GM23248 (cell line): ENCODE measurements around the gene KCNJ18. TPM values are rescaled to one million over a fixed set of nuclear protein-coding genes. Genes with fewer than 3 reads are reported as not detected.
"Not testable (repeated sequence)": the region's sequence is repeated elsewhere in the genome, so short reads cannot be mapped to it uniquely, and the experiment has no call there.

Source experiments
- DNase-seq: peaks from one replicate; pipeline ENCODE4 v3.0.0-alpha.2; 2015
- H2AFZ ChIP-seq: fragments of 200-600 bp; sonication (generic); 2 replicates; pipeline ENCODE4 v1.6.1; 2016; ENCODE audit warnings: antibody characterized with exemption
- H3F3A ChIP-seq: fragments of 200-600 bp; sonication (generic); 2 replicates; pipeline ENCODE4 v1.6.1; 2016; ENCODE audit warnings: mild to moderate bottlenecking, antibody characterized with exemption, mixed run types; ENCODE audit not compliant: insufficient read depth
- H3K27ac ChIP-seq: fragments of 200-600 bp; sonication (generic); 2 replicates; pipeline ENCODE4 v1.5.1; 2016; ENCODE audit warnings: mild to moderate bottlenecking
- H3K27me3 ChIP-seq: fragments of 200-600 bp; sonication (generic); replicated peaks from 2 replicates; pipeline ENCODE4 v1.6.1; 2016; ENCODE audit warnings: mild to moderate bottlenecking; ENCODE audit not compliant: insufficient read depth
- H3K36me3 ChIP-seq: fragments of 200-600 bp; sonication (generic); 2 replicates; pipeline ENCODE4 v1.6.1; 2016; ENCODE audit warnings: low read depth, mild to moderate bottlenecking
- H3K4me1 ChIP-seq: fragments of 200-600 bp; sonication (generic); 2 replicates; pipeline ENCODE4 v1.6.1; 2016; ENCODE audit warnings: mild to moderate bottlenecking; ENCODE audit not compliant: insufficient read depth
- H3K4me2 ChIP-seq: fragments of 200-600 bp; sonication (generic); one replicate; pipeline ENCODE4 v1.6.1; 2016; ENCODE audit warnings: mild to moderate bottlenecking; ENCODE audit not compliant: unreplicated experiment
- H3K4me3 ChIP-seq: fragments of 200-600 bp; sonication (generic); 2 replicates; pipeline ENCODE4 v1.5.1; 2016; ENCODE audit warnings: mild to moderate bottlenecking
- H3K79me2 ChIP-seq: fragments of 200-600 bp; sonication (generic); 2 replicates; pipeline ENCODE4 v1.6.1; 2016; ENCODE audit warnings: mild to moderate bottlenecking; ENCODE audit not compliant: insufficient read depth
- H3K9ac ChIP-seq: fragments of 200-600 bp; sonication (generic); 2 replicates; pipeline ENCODE4 v1.6.1; 2016; ENCODE audit warnings: mild to moderate bottlenecking
- H3K9me2 ChIP-seq: fragments of 200-600 bp; sonication (generic); 2 replicates; pipeline ENCODE4 v1.6.1; 2016; ENCODE audit warnings: mixed run types, mild to moderate bottlenecking, moderate library complexity; ENCODE audit not compliant: insufficient read depth
- H3K9me3 ChIP-seq: fragments of 200-600 bp; sonication (generic); one replicate; pipeline ENCODE4 v1.6.1; 2017; ENCODE audit warnings: low read depth
- H4K20me1 ChIP-seq: fragments of 200-600 bp; sonication (generic); 2 replicates; pipeline ENCODE4 v1.6.0; 2016; ENCODE audit not compliant: insufficient read depth
- WGBS, 2 experiments: methylation state at CpG; one replicate each; pipeline ENCODE4 v1.1.6; 2015 to 2017; ENCODE audit warnings: low lambda C conversion rate in 2 of 2, low coverage in 1 of 2; ENCODE audit errors: missing lambda C conversion rate in 2 of 2; 5-methylcytosine and 5-hydroxymethylcytosine counted together
- in situ Hi-C: fragments of 300-500 bp; cut with MboI; formaldehyde crosslinking; loops from 2 replicates; pipeline ENCODE4 v1.15.0; 2020
- polyA plus RNA-seq: library from polyadenylated mRNA; unstranded; fragments of >200 nt; fragmentation: Nextera tagmentation; extraction: Ambion mirVana; gene quantifications from 2 replicates; pipeline ENCODE4 v1.2.1, GENCODE V29; 2016
- total RNA-seq: library from RNA; depleted of rRNA; stranded (reverse); fragments of >200 nt; shearing (Covaris generic); gene quantifications from 2 replicates; pipeline ENCODE4 v1.2.3, GENCODE V29; 2014

Gene KCNJ18
- total and polyA plus RNA-seq, 2 experiments from 2014 or later = not detected

DNA sequence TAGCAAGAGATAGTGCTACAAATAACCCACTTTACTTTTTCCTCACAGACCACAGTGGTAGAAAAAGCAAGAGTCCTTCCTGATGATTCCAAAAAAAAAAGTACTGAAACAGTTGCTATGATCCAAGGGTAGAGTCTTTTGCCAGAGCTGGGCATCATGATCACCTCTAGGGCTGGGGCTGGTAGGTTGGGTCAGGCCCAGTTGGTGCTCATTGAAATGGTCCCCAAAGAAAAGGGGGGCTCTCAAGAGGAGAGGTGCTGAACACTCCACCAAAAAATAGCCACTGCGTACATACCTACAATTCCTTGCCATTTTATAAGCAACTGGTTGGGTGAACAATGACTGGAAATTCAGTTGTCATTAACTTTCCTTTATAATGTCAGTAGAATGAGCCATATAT is 30.9 kb upstream of the KCNJ18 start:
- H3K9me2 ChIP-seq, H3K4me3 ChIP-seq, in situ Hi-C loops, H3K9me3 ChIP-seq, DNase-seq, H3K36me3 ChIP-seq, H3K4me1 ChIP-seq, H3K27ac ChIP-seq, H4K20me1 ChIP-seq, H3F3A ChIP-seq, H3K4me2 ChIP-seq, H3K79me2 ChIP-seq, H3K27me3 ChIP-seq, H2AFZ ChIP-seq, H3K9ac ChIP-seq: not testable (repeated sequence)
- 58 to 64% methylated on average over 1 of the region's 1 CpG for WGBS, 2 experiments

DNA sequence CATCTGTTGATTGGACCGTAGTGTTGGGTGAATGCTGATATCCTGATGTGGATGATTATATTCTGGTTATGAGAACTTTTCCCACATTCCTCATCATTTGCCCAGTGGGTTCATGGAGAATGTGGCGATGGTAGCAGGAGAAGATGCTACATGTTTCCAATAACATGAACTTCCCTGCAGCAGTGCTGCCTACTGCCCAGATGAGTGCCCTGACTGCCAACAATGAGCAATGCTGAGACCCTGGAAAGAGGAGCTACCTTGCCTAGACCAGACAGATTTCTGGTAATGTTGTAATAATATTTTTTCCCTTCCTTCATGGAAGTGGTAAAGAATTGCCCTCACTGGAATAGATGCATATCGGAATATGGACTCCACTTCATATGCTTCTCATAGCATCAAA is 29.2 kb upstream of the KCNJ18 start:
- H3K36me3 ChIP-seq, H3K4me2 ChIP-seq, DNase-seq, H3K9ac ChIP-seq, H3F3A ChIP-seq, H2AFZ ChIP-seq, H3K9me2 ChIP-seq, H3K9me3 ChIP-seq, H3K27me3 ChIP-seq, H3K79me2 ChIP-seq, H3K27ac ChIP-seq, H4K20me1 ChIP-seq, H3K4me1 ChIP-seq, in situ Hi-C loops, H3K4me3 ChIP-seq: not testable (repeated sequence)
- 43 to 46% methylated on average over 3 of the region's 3 CpGs for WGBS, 2 experiments

DNA sequence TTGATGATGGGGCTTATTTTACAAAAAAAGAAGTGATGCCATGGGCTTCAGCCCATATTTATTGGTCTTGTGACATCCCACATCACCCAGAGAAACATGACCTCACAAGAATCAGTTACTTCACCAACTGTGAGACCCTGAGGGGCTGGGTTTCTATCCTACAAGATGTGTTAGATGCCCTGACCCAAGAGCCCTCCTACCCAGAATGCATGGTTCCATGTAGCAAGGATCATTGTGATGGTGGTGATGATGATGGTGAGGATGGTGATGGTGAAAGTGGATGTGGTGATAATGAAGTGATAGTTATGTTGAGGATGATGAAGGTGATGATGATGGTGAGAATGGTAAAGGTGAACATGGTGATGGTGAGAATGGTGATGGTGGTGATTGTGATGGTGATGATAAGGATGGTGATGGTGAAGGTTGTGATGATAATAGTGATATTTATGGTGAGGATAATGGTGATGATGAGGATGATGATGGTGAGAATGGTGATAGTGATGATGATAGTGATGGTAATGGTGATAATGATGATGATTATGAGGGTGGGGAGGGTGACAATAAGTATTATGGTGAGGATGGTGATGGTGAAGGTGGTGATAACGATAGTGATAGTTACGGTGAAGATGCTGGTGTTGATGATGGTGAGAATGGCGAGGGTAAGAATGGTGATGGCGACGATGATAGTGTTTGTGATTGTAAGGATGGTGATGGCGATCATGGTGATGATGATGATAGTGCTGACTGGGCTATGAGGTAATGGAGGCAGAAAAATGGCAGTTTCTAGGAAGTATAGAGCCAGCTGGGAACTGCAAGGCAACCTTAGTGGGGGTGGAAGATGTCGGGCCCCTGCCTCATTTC is 28.5 kb upstream of the KCNJ18 start:
- H4K20me1 ChIP-seq, H3K4me1 ChIP-seq, H3K9ac ChIP-seq, H3K79me2 ChIP-seq, H3K9me3 ChIP-seq, H3K4me3 ChIP-seq, H3K27me3 ChIP-seq, H3K27ac ChIP-seq, H2AFZ ChIP-seq, H3K4me2 ChIP-seq, H3F3A ChIP-seq, DNase-seq, H3K36me3 ChIP-seq, H3K9me2 ChIP-seq, in situ Hi-C loops: not testable (repeated sequence)
- 35 to 38% methylated on average over 7 of the region's 7 CpGs for WGBS, 2 experiments

DNA sequence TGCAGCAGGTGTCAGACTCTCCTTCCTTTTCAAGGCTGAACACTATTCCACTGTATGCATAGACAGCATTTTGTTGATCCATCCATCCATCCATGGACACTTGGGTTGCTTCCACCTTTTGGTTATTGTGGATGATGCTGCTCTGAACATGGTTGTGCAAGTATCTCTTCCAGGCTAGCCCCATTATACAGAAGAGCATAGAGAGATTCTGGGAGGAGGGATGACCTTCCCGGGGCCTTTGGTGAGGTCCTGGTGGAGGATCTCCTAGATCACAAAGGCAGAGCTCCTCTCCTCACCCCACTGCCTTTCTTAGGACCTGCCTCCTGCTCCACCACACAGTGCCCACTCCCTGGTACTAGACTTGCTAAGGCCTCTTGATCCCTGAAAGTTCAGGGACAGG is 27.2 kb upstream of the KCNJ18 start:
- 14 to 32% methylated on average over 1 of the region's 1 CpG for WGBS, 2 experiments
- H3K4me2 ChIP-seq, H3K9me2 ChIP-seq, H2AFZ ChIP-seq, H3K79me2 ChIP-seq, in situ Hi-C loops, H3K36me3 ChIP-seq, H4K20me1 ChIP-seq, H3K4me1 ChIP-seq, H3K9me3 ChIP-seq, H3F3A ChIP-seq, H3K9ac ChIP-seq, H3K27me3 ChIP-seq, DNase-seq, H3K27ac ChIP-seq, H3K4me3 ChIP-seq: not testable (repeated sequence)

DNA sequence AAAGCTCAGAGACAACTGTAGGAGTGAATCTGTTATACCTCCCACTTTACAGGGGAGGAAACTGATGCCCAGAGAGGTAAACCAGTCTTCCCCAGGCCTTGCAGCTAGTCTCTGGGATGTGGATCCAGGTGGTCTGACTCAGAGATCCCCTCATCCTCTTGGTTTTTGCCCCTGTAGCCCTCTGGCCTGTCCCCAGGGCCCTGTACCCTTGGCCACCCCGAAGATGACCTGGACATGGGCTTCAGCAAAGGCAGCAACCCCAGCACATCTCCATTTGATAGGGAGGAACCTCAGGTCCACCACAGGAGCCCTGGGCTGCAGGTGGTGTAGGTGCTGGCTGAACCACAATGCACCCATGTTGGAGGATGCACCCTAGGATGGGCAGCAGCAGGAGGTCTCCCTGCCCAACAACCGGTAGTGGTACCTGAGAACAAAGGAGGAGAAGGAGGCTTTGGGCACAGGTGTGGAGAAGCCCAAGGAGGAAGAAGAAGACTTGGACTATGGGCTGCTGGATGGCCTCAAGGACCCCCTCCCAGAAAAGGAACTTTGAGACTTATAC is 26.3 kb upstream of the KCNJ18 start:
- H3K79me2 ChIP-seq, H3K4me1 ChIP-seq, H3K27ac ChIP-seq, H3K9me2 ChIP-seq, H3K36me3 ChIP-seq, DNase-seq, H3K4me3 ChIP-seq, H4K20me1 ChIP-seq, in situ Hi-C loops, H3F3A ChIP-seq, H3K9ac ChIP-seq, H3K4me2 ChIP-seq, H2AFZ ChIP-seq, H3K9me3 ChIP-seq, H3K27me3 ChIP-seq: not testable (repeated sequence)
- 12 to 17% methylated on average over 2 of the region's 2 CpGs for WGBS, 2 experiments

DNA sequence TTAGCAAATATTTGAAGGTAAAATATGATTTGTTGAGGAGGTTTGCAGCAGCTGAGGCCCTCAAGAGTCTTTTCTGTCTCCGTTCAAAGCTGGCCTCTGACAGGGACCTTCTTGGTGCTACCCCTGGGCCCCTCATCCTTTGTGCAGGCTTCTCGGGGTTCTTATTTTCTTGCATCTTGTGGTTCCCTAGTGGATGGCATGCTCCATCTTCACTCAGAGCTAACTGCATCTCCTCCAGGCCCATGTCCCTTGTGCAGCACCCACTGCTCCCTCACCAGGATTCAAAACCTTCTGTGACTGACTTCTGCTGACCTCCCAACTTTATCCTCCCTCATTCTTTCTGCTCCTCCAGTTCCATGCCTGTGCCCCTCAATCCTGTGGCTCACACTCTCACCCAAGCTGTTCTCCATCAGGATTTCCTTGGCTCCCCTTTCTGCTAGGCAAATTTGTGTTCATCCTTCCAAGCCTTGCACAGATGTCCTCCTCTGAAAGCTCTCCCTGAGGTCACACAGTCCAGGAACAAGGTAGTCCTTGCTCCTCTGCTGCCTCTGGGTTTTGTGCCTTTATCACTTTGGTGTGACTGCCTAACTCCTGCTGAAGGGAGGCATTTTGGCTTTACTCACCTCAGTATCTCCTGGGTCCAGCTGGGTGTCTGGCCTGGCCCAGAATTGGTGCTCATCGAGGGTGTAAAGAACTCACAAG is 25.5 kb upstream of the KCNJ18 start:
- H3K9ac ChIP-seq, H3K27me3 ChIP-seq, H3K36me3 ChIP-seq, H3K27ac ChIP-seq, H3F3A ChIP-seq, H3K4me3 ChIP-seq, H3K4me1 ChIP-seq, H3K9me3 ChIP-seq, DNase-seq, H4K20me1 ChIP-seq, H3K9me2 ChIP-seq, H2AFZ ChIP-seq, H3K4me2 ChIP-seq, H3K79me2 ChIP-seq, in situ Hi-C loops: not testable (repeated sequence)
- 22 to 24% methylated on average over 3 of the region's 3 CpGs for WGBS, 2 experiments

DNA sequence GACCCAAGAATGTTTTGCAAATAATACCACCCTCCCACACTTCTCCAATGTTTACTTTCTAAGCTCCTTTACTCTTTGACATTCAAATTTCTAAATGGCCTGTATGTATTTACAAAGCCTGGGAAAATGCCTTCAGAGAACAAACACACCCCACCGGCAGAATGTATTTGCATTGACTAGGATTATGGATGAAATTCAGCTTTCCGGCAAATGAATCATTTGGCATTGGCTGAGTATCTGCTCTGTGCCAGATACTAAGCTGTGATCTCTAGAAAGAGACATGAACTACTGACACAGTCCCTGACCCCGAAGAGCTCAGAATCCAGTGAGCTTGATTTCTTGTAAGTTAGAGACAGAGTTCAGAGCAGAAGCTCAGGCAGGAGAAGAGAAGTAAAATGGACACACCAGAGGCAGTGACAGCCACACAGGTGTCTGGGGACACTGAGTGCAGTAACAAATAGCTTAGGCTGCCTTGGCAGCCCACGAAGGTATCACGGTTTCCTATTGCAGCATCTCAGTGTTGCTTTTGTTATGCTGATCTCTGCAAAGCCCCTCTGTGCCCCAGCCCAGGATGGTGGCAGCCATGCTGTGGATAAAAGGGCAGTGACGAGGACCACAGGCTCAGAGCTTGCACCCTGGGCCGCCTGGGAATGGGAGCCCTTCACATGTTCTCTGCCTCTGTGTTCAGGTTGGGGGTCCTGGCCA is 24.8 kb upstream of the KCNJ18 start:
- H3K36me3 ChIP-seq, H2AFZ ChIP-seq, H3K27me3 ChIP-seq, H3K4me2 ChIP-seq, H3F3A ChIP-seq, H3K9me2 ChIP-seq, H3K9ac ChIP-seq, H3K4me1 ChIP-seq, H3K79me2 ChIP-seq, H4K20me1 ChIP-seq, H3K9me3 ChIP-seq, H3K4me3 ChIP-seq, in situ Hi-C loops, H3K27ac ChIP-seq: not testable (repeated sequence)
- peak; percentile 11 for DNase-seq
- 15 to 21% methylated on average over 7 of the region's 7 CpGs for WGBS, 2 experiments
